ENCODE measurements around the gene CHRNA9.

- TF ChIP-seq CTCF (IDR thresholded peaks at IDR 0.05): no peak
- no peak for TF ChIP-seq POLR2A (IDR thresholded peaks at IDR 0.05)
These were observed at the start of gene CHRNA9 for GRCh38 chr4:40334591-40335524.
